Epithelial cell of esophagus (primary cell): ENCODE measurements around the gene UGT1A10.

Experiments
- DNase-seq: peaks from one replicate; pipeline ENCODE4 v3.0.0; 2010; ENCODE audit warnings: low read depth
- H3K4me3 ChIP-seq: 2 replicates; pipeline ENCODE4 v1.5.1; 2011; ENCODE audit warnings: mild to moderate bottlenecking, low read length, control low read depth
- CTCF ChIP-seq: IDR thresholded peaks from 2 replicates; pipeline ENCODE4 v1.5.1; 2011; ENCODE audit warnings: low read depth, mild to moderate bottlenecking, low read length, control low read depth, inconsistent platforms; ENCODE audit not compliant: insufficient read depth; ENCODE audit errors: missing control alignments

The UGT1A10 gene

GRCh38 chr2:233814056-233814835 is 178.0 kb downstream of the UGT1A10 start:
- DNase-seq: peak; percentile 17
- H3K4me3 ChIP-seq: no peak overlapping the region
- TF ChIP-seq CTCF: no peak

- no peak for TF ChIP-seq CTCF
- no peak for DNase-seq
- H3K4me3 ChIP-seq: no peak overlapping the region
Measured at GRCh38 chr2:233815861-233816260, 179.6 kb downstream of the UGT1A10 start.

- no peak for DNase-seq
- TF ChIP-seq CTCF: no peak
- H3K4me3 ChIP-seq: no peak overlapping the region
Measured at GRCh38 chr2:233816334-233816733, 180.1 kb downstream of the UGT1A10 start.

GRCh38 chr2:233816771-233817170 is 180.5 kb downstream of the UGT1A10 start:
- DNase-seq: no peak
- no peak overlapping the region for H3K4me3 ChIP-seq
- TF ChIP-seq CTCF: no peak

- peak; percentile 4 for DNase-seq
- TF ChIP-seq CTCF: no peak
- H3K4me3 ChIP-seq: no peak overlapping the region
Measured at GRCh38 chr2:233817361-233817911, 181.2 kb downstream of the UGT1A10 start.

GRCh38 chr2:233817995-233818638 is 181.9 kb downstream of the UGT1A10 start:
- TF ChIP-seq CTCF: no peak
- no peak for DNase-seq
- no peak overlapping the region for H3K4me3 ChIP-seq
